IMR-90 (cell line): ENCODE data around the gene BOD1L1.

Experiments used
- BHLHE40 ChIP-seq: fragments of 150-350 bp; IDR thresholded peaks from 2 replicates; pipeline ENCODE4 v1.6.1; 2016; ENCODE audit warnings: mild to moderate bottlenecking, low read depth, low read length
- CEBPB ChIP-seq: IDR thresholded peaks from 2 replicates; pipeline ENCODE4 v1.6.1; 2012; ENCODE audit warnings: low read depth, low read length, improper control_type of control experiment
- FOS ChIP-seq: fragments of 150-350 bp; IDR thresholded peaks from 2 replicates; pipeline ENCODE4 v1.6.1; 2016; ENCODE audit warnings: low read depth, low read length
- MAFK ChIP-seq: IDR thresholded peaks from 2 replicates; pipeline ENCODE4 v1.6.1; 2012; ENCODE audit warnings: low read depth, low read length, improper control_type of control experiment
- MXI1 ChIP-seq: IDR thresholded peaks from 2 replicates; pipeline ENCODE4 v1.6.1; 2012; ENCODE audit warnings: low read depth, mild to moderate bottlenecking, low read length, moderate library complexity, borderline replicate concordance
- NFE2L2 ChIP-seq: fragments of 150-350 bp; IDR thresholded peaks from 2 replicates; pipeline ENCODE4 v1.6.1; 2016; ENCODE audit warnings: low read depth, mild to moderate bottlenecking, low read length
- POLR2A ChIP-seq: IDR thresholded peaks from 2 replicates; pipeline ENCODE4 v1.6.1; 2012; ENCODE audit warnings: mild to moderate bottlenecking, low read depth, low read length
- RAD21 ChIP-seq: IDR thresholded peaks from 2 replicates; pipeline ENCODE4 v1.6.1; 2012; ENCODE audit warnings: low read length, improper control_type of control experiment
- RCOR1 ChIP-seq: IDR thresholded peaks from 2 replicates; pipeline ENCODE4 v1.6.1; 2012; ENCODE audit warnings: mild to moderate bottlenecking, low read length, improper control_type of control experiment; ENCODE audit not compliant: insufficient replicate concordance
- RFX5 ChIP-seq: IDR thresholded peaks from 2 replicates; pipeline ENCODE4 v1.8.0; 2012; ENCODE audit warnings: low read depth, mild to moderate bottlenecking, low read length, moderate library complexity
- TF ChIP-seq, protein P1 (sequence below): conservative IDR thresholded peaks from 2 replicates; pipeline ENCODE4 v1.5.1; 2012; ENCODE audit warnings: mild to moderate bottlenecking, low read depth, low read length, improper control_type of control experiment

DNA sequence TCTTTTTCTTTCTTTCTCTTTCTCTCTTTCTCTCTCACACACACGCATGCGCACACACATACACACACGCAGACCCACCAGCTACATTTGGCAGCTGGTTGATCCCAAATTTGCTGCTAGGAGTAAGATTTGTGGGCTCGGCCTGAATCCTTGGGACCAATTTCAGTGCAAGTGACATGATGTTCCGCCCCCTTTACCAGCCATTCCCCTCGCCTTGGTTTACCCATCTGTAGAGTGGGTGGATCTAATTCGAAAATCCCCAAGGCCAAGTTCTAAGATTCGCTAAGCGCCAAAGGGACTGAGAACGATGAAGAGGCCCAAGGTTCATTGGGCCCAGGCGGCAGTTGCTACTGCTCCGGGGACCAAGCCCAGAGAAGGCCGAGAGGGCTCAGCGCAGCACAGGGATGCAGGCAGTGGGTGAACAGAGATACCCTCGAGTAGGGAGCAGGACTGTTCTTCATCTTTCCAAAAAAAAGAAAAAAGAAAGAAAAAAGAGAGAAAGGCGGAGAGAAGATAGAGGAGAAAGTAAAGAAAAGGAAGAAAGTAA, 89.0 kb downstream of the BOD1L1 start:
- TF ChIP-seq RAD21 (no peak), MAFK (no peak), CEBPB (no peak), RFX5 (no peak), RCOR1 (no peak), POLR2A (no peak), NFE2L2 (no peak), BHLHE40 (no peak), FOS (no peak), MXI1 (no peak)
- TF ChIP-seq, protein P1, sequence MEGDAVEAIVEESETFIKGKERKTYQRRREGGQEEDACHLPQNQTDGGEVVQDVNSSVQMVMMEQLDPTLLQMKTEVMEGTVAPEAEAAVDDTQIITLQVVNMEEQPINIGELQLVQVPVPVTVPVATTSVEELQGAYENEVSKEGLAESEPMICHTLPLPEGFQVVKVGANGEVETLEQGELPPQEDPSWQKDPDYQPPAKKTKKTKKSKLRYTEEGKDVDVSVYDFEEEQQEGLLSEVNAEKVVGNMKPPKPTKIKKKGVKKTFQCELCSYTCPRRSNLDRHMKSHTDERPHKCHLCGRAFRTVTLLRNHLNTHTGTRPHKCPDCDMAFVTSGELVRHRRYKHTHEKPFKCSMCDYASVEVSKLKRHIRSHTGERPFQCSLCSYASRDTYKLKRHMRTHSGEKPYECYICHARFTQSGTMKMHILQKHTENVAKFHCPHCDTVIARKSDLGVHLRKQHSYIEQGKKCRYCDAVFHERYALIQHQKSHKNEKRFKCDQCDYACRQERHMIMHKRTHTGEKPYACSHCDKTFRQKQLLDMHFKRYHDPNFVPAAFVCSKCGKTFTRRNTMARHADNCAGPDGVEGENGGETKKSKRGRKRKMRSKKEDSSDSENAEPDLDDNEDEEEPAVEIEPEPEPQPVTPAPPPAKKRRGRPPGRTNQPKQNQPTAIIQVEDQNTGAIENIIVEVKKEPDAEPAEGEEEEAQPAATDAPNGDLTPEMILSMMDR: no peak
